BLaER1 treated with 17β-estradiol and CSF1 and Interleukin-3, amounts not matched to agents 10 nM and 100 nM (cell line): ENCODE data around the gene RB1.
"Not testable (repeated sequence)": the region's sequence is repeated elsewhere in the genome, so short reads cannot be mapped to it uniquely, and the experiment has no call there.

ENCODE experiments used
- H3K27ac ChIP-seq, 11 experiments: shearing (Covaris generic); formaldehyde crosslinking; 2 replicates each; pipeline ENCODE4 v1.8.1; 2022
- H3K27me3 ChIP-seq, 11 experiments: shearing (Covaris generic); formaldehyde crosslinking; 2 replicates each; pipeline ENCODE4 v1.8.1; 2022
- H3K36me3 ChIP-seq, 11 experiments: shearing (Covaris generic); formaldehyde crosslinking; 2 replicates each; pipeline ENCODE4 v1.8.1; 2022
- H3K4me1 ChIP-seq, 10 experiments: shearing (Covaris generic); formaldehyde crosslinking; 2 replicates each; pipeline ENCODE4 v1.8.1; 2022
- H3K4me2 ChIP-seq, 11 experiments: shearing (Covaris generic); formaldehyde crosslinking; 2 replicates each; pipeline ENCODE4 v1.8.1; 2022
- H3K4me3 ChIP-seq, 10 experiments: shearing (Covaris generic); formaldehyde crosslinking; 2 replicates each; pipeline ENCODE4 v1.8.1; 2022
- H3K9ac ChIP-seq, 11 experiments: shearing (Covaris generic); formaldehyde crosslinking; 2 replicates each; pipeline ENCODE4 v1.8.1; 2022
- H3K9me3 ChIP-seq, 11 experiments: shearing (Covaris generic); formaldehyde crosslinking; replicated peaks in 1 of 11; 2 replicates each; pipeline ENCODE4 v1.8.1; 2022
- H4K20me1 ChIP-seq, 11 experiments: shearing (Covaris generic); formaldehyde crosslinking; 2 replicates each; pipeline ENCODE4 v1.8.1; 2022
- Cebpa-rat ChIP-seq, 11 experiments: shearing (Covaris generic); IDR thresholded peaks; 2 replicates each; pipeline ENCODE4 v1.8.1; 2022

Gene RB1

DNA sequence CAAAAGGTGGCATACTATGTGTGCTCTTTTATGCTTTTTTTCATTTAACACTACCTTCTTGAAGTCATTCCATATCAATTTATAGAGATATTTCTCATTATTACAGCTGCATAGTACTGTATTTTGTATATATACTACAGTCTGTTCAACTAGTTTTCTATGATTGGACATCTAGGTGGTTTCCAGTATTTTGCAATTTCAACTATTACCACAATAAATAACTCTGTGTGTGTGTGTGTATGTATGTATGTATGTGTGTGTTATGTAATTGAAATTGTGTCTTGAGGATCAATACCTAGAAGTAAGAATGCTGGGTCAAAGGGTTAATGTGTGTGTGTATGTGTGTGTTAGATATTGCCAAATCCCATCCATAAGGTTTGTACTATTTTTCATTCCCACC lies 102.3 kb downstream of the RB1 start:
- peak overlapping the region in 1 of 11 experiments; percentile 97; a peak in 2 of 22 replicates for H3K9ac ChIP-seq
- peak overlapping the region in 6 of 11 experiments; percentile 78 to 91 (median 84); a peak in 11 of 22 replicates for H3K4me2 ChIP-seq
- peaks cover 0 to 6% (median 0%) of the 10 kb centered on the region in 11 experiments; a peak in 3 of 22 replicates for H4K20me1 ChIP-seq

DNA sequence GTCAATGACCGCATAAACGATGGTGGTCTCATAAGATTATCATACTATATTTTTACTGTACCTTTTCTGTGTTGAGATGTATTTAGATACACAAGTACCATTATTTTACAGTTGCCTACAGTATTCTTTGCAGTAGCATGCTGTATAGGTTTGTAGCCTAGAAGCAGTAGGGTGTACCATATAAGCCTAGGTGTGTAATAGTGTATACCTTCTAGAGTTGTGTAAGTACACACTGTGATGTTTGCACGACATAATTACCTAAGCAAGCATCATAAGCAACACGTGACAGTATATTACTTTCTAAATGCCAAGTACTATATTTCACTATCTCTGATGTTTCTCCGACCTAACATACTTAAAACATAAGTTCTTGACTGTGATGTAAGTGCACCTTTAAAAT lies 106.6 kb downstream of the RB1 start:
- H3K27me3 ChIP-seq = no peaks in the 10 kb centered on the region
- H3K4me1 ChIP-seq = peaks cover 11 to 49% (median 23%) of the 10 kb centered on the region in 10 experiments
- peak overlapping the region; percentile 54 to 89 (median 65); a peak in 21 of 22 replicates for H3K4me2 ChIP-seq
- peaks cover 0 to 10% (median 7%) of the 10 kb centered on the region in 11 experiments; a peak in 20 of 22 replicates for H3K9me3 ChIP-seq
- H3K4me3 ChIP-seq = peak overlapping the region; percentile 65 to 87 (median 67)
- peak overlapping the region; percentile 66 to 97 (median 84); a peak in 21 of 22 replicates for H3K9ac ChIP-seq
- peak overlapping the region; percentile 69 to 92 (median 84) for H3K27ac ChIP-seq
- peaks cover 30 to 92% (median 65%) of the 10 kb centered on the region in 11 experiments for H3K36me3 ChIP-seq
- TF ChIP-seq Cebpa-rat (IDR thresholded peaks at IDR 0.05) = no peak
- peaks cover 0 to 19% (median 0%) of the 10 kb centered on the region in 11 experiments; a peak in 3 of 22 replicates for H4K20me1 ChIP-seq

More for the DNA sequence above, 102.3 kb downstream of the RB1 start:
- TF ChIP-seq Cebpa-rat (IDR thresholded peaks at IDR 0.05) = no peak
- peaks cover 0 to 7% (median 0%) of the 10 kb centered on the region in 11 experiments; a peak in 1 of 22 replicates for H3K9me3 ChIP-seq
- no peaks in the 10 kb centered on the region for H3K27me3 ChIP-seq
- H3K4me1 ChIP-seq = peaks cover 42 to 79% (median 61%) of the 10 kb centered on the region in 10 experiments
- peak overlapping the region in 10 of 11 experiments; percentile 85 to 95 (median 89); a peak in 14 of 22 replicates for H3K27ac ChIP-seq
- H3K4me3 ChIP-seq = peak overlapping the region in 1 of 10 experiments; percentile 87; a peak in 3 of 20 replicates
- peaks cover 18 to 55% (median 43%) of the 10 kb centered on the region in 11 experiments; a peak in 20 of 22 replicates for H3K36me3 ChIP-seq

DNA sequence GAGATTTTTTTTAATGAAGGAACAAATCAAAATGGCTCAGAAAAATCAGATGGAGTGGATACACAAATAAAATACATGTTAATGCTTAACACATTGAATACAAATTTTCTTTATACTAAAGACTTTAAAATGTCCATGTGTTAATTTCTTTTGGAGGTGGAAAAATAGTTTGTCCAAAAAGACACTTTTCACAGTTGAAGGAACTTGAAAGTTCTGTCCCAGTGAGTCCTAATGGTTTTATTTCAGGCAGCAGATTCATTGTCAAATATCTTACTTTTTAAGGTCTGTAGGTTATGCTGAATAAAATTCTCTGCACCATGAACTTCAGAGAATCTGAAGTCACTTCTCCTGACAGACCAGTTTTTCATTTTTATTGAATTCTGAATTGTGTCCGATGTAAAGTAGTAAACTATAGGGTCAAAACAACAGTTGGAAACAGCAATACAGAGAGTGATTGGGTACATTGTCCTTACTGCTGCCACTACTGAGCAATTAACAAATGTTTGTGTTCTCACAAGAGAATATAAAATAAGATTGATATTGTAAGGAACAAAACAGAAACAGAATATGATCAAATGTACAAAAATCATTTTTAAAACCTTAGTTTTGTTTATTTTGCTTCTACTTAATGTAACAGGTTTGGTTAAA lies 107.7 kb downstream of the RB1 start:
- H3K27ac ChIP-seq = peak overlapping the region; percentile 79 to 92 (median 84)
- peak overlapping the region; percentile 81 to 97 (median 85) for H3K9ac ChIP-seq
- peak overlapping the region; percentile 4 to 77 (median 38); a peak in 14 of 22 replicates for H3K4me2 ChIP-seq
- peaks cover 4 to 21% (median 17%) of the 10 kb centered on the region in 11 experiments for H3K9me3 ChIP-seq
- no peak for TF ChIP-seq Cebpa-rat (IDR thresholded peaks at IDR 0.05)
- H4K20me1 ChIP-seq = peaks cover 0 to 19% (median 0%) of the 10 kb centered on the region in 11 experiments; a peak in 3 of 22 replicates
- peaks cover 37 to 93% (median 69%) of the 10 kb centered on the region in 11 experiments for H3K36me3 ChIP-seq
- peak overlapping the region; percentile 65 to 87 (median 67) for H3K4me3 ChIP-seq
- H3K27me3 ChIP-seq = no peaks in the 10 kb centered on the region
- H3K4me1 ChIP-seq = peaks cover 5 to 39% (median 12%) of the 10 kb centered on the region in 10 experiments; a peak in 16 of 20 replicates

- Histone ChIP-seq H3K4me2 (peak overlapping the region; percentile 33 to 80 (median 48); a peak in 21 of 22 replicates), H3K9me3 (peaks cover 11 to 28% (median 24%) of the 10 kb centered on the region in 11 experiments), H4K20me1 (peaks cover 0 to 19% (median 0%) of the 10 kb centered on the region in 11 experiments; a peak in 3 of 22 replicates), H3K27ac (peak overlapping the region; percentile 79 to 92 (median 84)), H3K36me3 (peaks cover 37 to 93% (median 70%) of the 10 kb centered on the region in 11 experiments), H3K9ac (peak overlapping the region; percentile 81 to 97 (median 85)), H3K27me3 (no peaks in the 10 kb centered on the region), H3K4me1 (peaks cover 0 to 32% (median 8%) of the 10 kb centered on the region in 10 experiments; a peak in 10 of 20 replicates), H3K4me3 (peak overlapping the region; percentile 65 to 87 (median 67))
- TF ChIP-seq Cebpa-rat (IDR thresholded peaks at IDR 0.05) = no peak
Observed at GRCh38 chr13:48411841-48412531, 108.4 kb downstream of the RB1 start.

- Histone ChIP-seq H3K4me3 (peak within 1 kb of the TSS; percentile 65 to 87 (median 67)), H3K27ac (peak within 1 kb of the TSS; percentile 79 to 92 (median 84)), H3K36me3 (peaks cover 46 to 93% (median 72%) of the 10 kb centered on the region in 11 experiments), H3K9me3 (peaks cover 21 to 37% (median 34%) of the 10 kb centered on the region in 11 experiments), H3K4me1 (peaks cover 0 to 32% (median 6%) of the 10 kb centered on the region in 10 experiments; a peak in 9 of 20 replicates), H3K4me2 (peak within 1 kb of the TSS; percentile 33 to 80 (median 48)), H4K20me1 (peaks cover 0 to 19% (median 0%) of the 10 kb centered on the region in 11 experiments; a peak in 3 of 22 replicates), H3K27me3 (no peaks in the 10 kb centered on the region), H3K9ac (peak within 1 kb of the TSS; percentile 81 to 97 (median 85))
- TF ChIP-seq Cebpa-rat (IDR thresholded peaks at IDR 0.05) = no peak
Observed at GRCh38 chr13:48412881-48413351, 109.4 kb downstream of the RB1 start, which contains the start of gene LPAR6. LPAR6 (minus strand) TSS chr13:48413113; CDS start chr13:48412423, 690 bp downstream.

DNA sequence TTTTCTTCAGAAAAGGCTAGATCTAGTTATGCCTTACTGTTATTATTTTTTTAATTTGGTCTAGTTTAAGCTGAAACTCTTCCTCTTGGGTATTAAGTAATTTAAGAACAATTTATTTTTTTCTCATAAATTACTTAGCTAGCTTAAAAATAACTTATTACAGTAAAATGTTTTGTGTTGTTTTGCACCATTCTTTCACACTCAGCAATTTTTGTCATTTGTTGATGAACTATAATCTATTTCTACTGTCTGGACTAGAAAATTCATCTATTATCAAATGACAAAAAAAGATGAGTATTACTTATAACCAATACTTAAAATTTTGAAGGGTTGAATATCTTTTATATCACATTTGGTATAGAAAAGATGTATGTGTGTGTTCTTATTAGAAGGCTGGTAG lies 111.0 kb downstream of the RB1 start:
- Histone ChIP-seq H3K9me3 (peaks cover 37 to 53% (median 50%) of the 10 kb centered on the region in 11 experiments), H3K4me1 (peaks cover 0 to 22% (median 6%) of the 10 kb centered on the region in 10 experiments; a peak in 8 of 20 replicates), H4K20me1 (peaks cover 0 to 19% (median 0%) of the 10 kb centered on the region in 11 experiments; a peak in 3 of 22 replicates), H3K4me2 (peak overlapping the region in 2 of 11 experiments; percentile 77 to 80; a peak in 3 of 22 replicates), H3K36me3 (peaks cover 48 to 91% (median 68%) of the 10 kb centered on the region in 11 experiments), H3K9ac (no peak overlapping the region), H3K27me3 (no peaks in the 10 kb centered on the region), H3K27ac (no peak overlapping the region), H3K4me3 (no peak overlapping the region)
- no peak for TF ChIP-seq Cebpa-rat (IDR thresholded peaks at IDR 0.05)

DNA sequence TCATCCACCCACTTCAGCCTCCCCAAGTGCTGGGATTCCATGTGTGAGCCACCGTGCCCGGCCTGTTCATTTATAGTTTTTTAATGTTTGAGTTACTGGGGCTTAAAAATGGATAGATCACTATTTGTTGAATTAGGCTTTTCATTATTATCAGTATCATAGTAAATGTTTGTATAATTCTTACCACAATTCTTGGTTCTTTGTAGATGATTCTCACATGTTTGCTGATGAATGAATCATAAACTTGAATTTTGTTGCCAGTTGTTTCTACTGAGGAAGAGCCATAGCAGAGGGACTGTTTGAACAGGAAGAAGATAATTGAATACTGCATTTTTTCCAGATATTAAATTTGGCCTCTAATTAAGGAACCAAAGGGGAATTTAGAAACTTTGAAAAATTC lies 112.0 kb downstream of the RB1 start:
- H3K9ac ChIP-seq = no peak overlapping the region
- TF ChIP-seq Cebpa-rat (IDR thresholded peaks at IDR 0.05) = no peak
- peaks cover 47 to 63% (median 59%) of the 10 kb centered on the region in 11 experiments for H3K9me3 ChIP-seq

GRCh38 chr13:48422003-48422402 lies 118.5 kb downstream of the RB1 start:
- H3K27ac ChIP-seq, H3K9ac ChIP-seq, H4K20me1 ChIP-seq, H3K4me3 ChIP-seq, H3K4me2 ChIP-seq, H3K27me3 ChIP-seq: not testable (repeated sequence)
- Histone ChIP-seq H3K9me3 (peaks cover 39 to 56% (median 49%) of the 10 kb centered on the region in 11 experiments), H3K4me1 (peaks cover 0 to 18% (median 0%) of the 10 kb centered on the region in 10 experiments; a peak in 2 of 20 replicates), H3K36me3 (peaks cover 9 to 66% (median 50%) of the 10 kb centered on the region in 11 experiments)

More for the DNA sequence above, 112.0 kb downstream of the RB1 start:
- Histone ChIP-seq H4K20me1 (peaks cover 0 to 12% (median 0%) of the 10 kb centered on the region in 11 experiments; a peak in 2 of 22 replicates), H3K4me1 (peaks cover 0 to 22% (median 6%) of the 10 kb centered on the region in 10 experiments; a peak in 7 of 20 replicates), H3K36me3 (peaks cover 41 to 81% (median 64%) of the 10 kb centered on the region in 11 experiments), H3K4me2 (peak overlapping the region in 2 of 11 experiments; percentile 22 to 32; a peak in 3 of 22 replicates), H3K27me3 (no peaks in the 10 kb centered on the region), H3K4me3 (no peak overlapping the region; a peak in 2 of 20 replicates), H3K27ac (no peak overlapping the region)
